KMS-11 (cell line): Measurements from ENCODE around the gene TBXAS1.

Source experiments
- H2AFZ ChIP-seq: fragments of 200-600 bp; sonication (generic); 2 replicates; pipeline ENCODE4 v1.6.1; 2016; ENCODE audit warnings: antibody characterized with exemption, mixed run types, low read depth
- H3K27ac ChIP-seq: fragments of 200-600 bp; sonication (generic); 2 replicates; pipeline ENCODE4 v1.6.1; 2016; ENCODE audit warnings: mild to moderate bottlenecking, mixed run types
- H3K27me3 ChIP-seq: fragments of 200-600 bp; sonication (generic); 2 replicates; pipeline ENCODE4 v1.6.1; 2017; ENCODE audit warnings: mild to moderate bottlenecking, low read depth, mixed run types, moderate library complexity; ENCODE audit not compliant: insufficient read depth
- H3K36me3 ChIP-seq: fragments of 200-600 bp; sonication (generic); 2 replicates; pipeline ENCODE4 v1.6.1; 2017; ENCODE audit warnings: mild to moderate bottlenecking, mixed run types; ENCODE audit not compliant: insufficient read depth
- H3K4me1 ChIP-seq: fragments of 200-600 bp; sonication (generic); 2 replicates; pipeline ENCODE4 v1.6.1; 2016; ENCODE audit warnings: mild to moderate bottlenecking, low read depth, mixed run types; ENCODE audit not compliant: poor library complexity, severe bottlenecking
- H3K4me2 ChIP-seq: fragments of 200-600 bp; sonication (generic); 2 replicates; pipeline ENCODE4 v1.7.0; 2016; ENCODE audit warnings: mild to moderate bottlenecking, mixed run types
- H3K4me3 ChIP-seq: fragments of 200-600 bp; sonication (generic); IDR thresholded peaks from 2 replicates; pipeline ENCODE4 v1.6.1; 2017; ENCODE audit warnings: low read depth, low read length, mixed read lengths; ENCODE audit not compliant: insufficient read depth
- H3K79me2 ChIP-seq: fragments of 200-600 bp; sonication (generic); 2 replicates; pipeline ENCODE4 v1.6.1; 2016; ENCODE audit warnings: low read depth, mixed run types; ENCODE audit not compliant: insufficient read depth
- H3K9ac ChIP-seq: fragments of 200-600 bp; sonication (generic); 2 replicates; pipeline ENCODE4 v1.6.1; 2016; ENCODE audit warnings: mild to moderate bottlenecking, mixed run types
- H4K20me1 ChIP-seq: fragments of 200-600 bp; sonication (generic); 2 replicates; pipeline ENCODE4 v1.6.1; 2016; ENCODE audit warnings: mild to moderate bottlenecking, mixed run types; ENCODE audit not compliant: insufficient read depth
- CTCF ChIP-seq: fragments of 200-600 bp; sonication (generic); conservative IDR thresholded peaks from 2 replicates; pipeline ENCODE4 v1.6.1; 2017; ENCODE audit warnings: low read depth, mild to moderate bottlenecking, antibody characterized with exemption, low read length, moderate library complexity, mixed read lengths

The TBXAS1 gene

GRCh38 chr7:139873593-139874301 lies 44.7 kb downstream of the TBXAS1 start:
- Histone ChIP-seq H3K27ac (no peak overlapping the region), H2AFZ (no peak overlapping the region), H3K27me3 (no peaks in the 10 kb centered on the region), H3K9ac (no peak overlapping the region), H3K79me2 (no peaks in the 10 kb centered on the region), H3K4me1 (no peaks in the 10 kb centered on the region), H3K4me2 (no peak overlapping the region), H3K4me3 (no peak overlapping the region), H3K36me3 (no peaks in the 10 kb centered on the region), H4K20me1 (no peaks in the 10 kb centered on the region)
- TF ChIP-seq CTCF: no peak

GRCh38 chr7:139874302-139874629 lies 45.2 kb downstream of the TBXAS1 start:
- Histone ChIP-seq H3K4me1 (no peaks in the 10 kb centered on the region), H3K4me3 (no peak overlapping the region), H3K9ac (no peak overlapping the region), H3K27ac (no peak overlapping the region), H4K20me1 (no peaks in the 10 kb centered on the region), H3K4me2 (no peak overlapping the region), H3K79me2 (no peaks in the 10 kb centered on the region), H3K36me3 (no peaks in the 10 kb centered on the region), H3K27me3 (no peaks in the 10 kb centered on the region), H2AFZ (no peak overlapping the region)
- no peak for TF ChIP-seq CTCF

- H3K4me2 ChIP-seq: no peak overlapping the region
- H2AFZ ChIP-seq: no peak overlapping the region
- no peaks in the 10 kb centered on the region for H3K79me2 ChIP-seq
- H3K27me3 ChIP-seq: no peaks in the 10 kb centered on the region
- H3K27ac ChIP-seq: no peak overlapping the region
- H3K4me3 ChIP-seq: no peak overlapping the region
- H3K4me1 ChIP-seq: no peaks in the 10 kb centered on the region
- TF ChIP-seq CTCF: no peak
- H3K36me3 ChIP-seq: no peaks in the 10 kb centered on the region
- H3K9ac ChIP-seq: no peak overlapping the region
- H4K20me1 ChIP-seq: no peaks in the 10 kb centered on the region
Observed at GRCh38 chr7:139875821-139876241, 46.8 kb downstream of the TBXAS1 start.

- H2AFZ ChIP-seq: no peak overlapping the region
- no peak overlapping the region for H3K27ac ChIP-seq
- H3K4me3 ChIP-seq: no peak overlapping the region
- no peaks in the 10 kb centered on the region for H3K4me1 ChIP-seq
- no peak overlapping the region for H3K9ac ChIP-seq
- no peaks in the 10 kb centered on the region for H3K79me2 ChIP-seq
- H3K4me2 ChIP-seq: no peak overlapping the region
- H3K36me3 ChIP-seq: no peaks in the 10 kb centered on the region
- no peak for TF ChIP-seq CTCF
- no peaks in the 10 kb centered on the region for H4K20me1 ChIP-seq
- no peaks in the 10 kb centered on the region for H3K27me3 ChIP-seq
Observed at GRCh38 chr7:139876622-139877283, 47.7 kb downstream of the TBXAS1 start.
